ENCODE measurements around the gene GPAM.

GPAM gene

DNA sequence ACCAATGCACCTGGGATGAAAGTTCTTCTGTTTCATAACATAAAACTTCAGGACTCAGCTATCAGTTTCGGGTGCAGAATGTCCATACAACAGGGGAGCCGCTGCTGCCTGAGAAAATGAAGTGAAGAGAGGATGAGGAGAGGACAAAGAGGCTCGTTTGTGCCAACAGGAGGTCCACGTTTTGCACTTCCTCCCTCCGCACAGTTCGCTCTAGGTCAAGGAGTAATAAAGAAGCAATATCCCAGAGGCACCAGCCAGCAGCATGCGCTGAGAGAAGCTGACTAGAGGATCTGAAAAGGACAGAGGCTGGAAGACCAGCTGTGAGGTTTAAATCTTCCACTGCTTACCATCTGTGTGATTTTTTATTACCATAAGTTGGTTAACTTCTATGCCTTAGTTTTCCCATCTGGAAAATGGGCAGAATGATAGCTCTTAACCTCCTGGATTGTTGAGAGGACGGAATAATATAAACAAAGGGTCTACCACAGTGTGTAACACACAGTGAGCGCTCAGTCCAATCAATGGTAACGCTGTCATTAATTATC is 709 bp downstream of the GPAM start:
- no peak for DNase-seq

DNA sequence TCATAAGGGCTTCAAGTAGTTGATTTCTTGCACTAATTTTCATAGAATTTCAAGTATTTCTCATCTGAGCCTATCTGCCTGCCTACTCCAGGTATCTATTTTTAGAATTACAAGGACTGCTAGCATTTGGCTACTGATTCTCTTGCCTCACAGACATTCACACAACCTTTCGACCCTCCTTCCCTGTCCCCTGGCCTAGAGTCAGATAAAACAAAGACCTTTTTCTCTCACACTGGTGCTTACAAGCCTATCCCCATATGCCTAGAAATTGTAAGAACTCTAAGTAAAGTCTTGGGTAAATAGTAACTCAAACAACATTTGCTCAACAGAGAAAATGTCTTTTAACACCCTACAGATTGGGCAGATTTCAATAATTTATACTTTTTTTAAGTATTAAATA is 6.3 kb downstream of the GPAM start:
- no peak for DNase-seq

DNA sequence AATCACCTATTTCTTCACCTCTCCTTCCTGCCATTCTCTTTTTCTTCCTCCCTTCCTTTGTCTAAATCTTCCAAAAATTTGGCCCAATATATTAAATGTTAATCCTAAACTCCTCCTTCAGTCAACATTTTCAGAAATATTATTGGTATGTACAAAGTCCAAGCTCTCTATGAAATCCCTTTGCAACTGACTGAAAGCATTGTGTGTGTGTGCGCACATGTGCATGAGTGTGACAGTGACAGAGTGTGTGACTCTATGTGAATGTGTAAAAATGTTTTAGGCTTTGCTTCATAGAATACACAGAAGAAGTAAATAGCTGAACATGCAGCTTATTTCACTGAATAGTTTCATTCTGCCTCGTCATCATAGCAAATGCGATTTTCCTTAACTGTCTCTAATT is 7.0 kb downstream of the GPAM start:
- DNase-seq = no peak

DNA sequence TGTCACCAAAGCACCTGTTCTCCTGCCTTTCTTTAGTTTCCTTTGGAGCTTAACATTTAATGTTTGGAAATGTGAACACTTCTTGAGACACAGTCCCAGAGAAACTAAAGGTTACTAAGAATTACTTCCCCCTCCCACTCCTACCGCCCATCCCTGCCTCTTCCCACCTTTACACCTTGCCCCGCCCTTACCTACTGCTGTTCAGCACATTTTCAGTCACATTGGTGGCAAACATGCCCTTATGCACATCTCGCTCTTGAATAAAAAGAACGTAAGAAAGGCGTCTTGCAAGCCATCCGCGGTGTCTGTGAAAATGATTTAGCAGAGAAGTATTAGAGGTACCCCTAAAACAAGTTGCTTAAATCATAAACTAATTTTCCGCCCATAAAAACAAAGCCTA is 8.2 kb downstream of the GPAM start:
- DNase-seq = no peak

DNA sequence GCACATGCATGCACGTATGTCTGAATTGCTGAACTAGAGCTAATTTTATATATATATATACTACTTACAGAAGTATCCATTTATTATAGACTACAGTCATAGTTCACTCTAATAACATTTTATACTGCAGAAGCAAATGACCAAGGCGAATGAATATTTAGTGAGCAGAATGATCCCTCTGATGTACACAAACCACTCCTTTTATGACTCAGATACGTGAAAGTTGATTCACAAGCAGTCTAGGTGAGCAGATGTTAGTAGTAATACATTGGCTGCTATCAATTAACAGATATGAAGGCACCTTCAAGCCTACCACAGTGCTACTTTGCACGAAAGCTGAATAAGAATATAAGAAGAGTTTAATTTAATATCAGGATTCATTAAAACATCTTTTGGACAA is 10.4 kb downstream of the GPAM start:
- no peak for DNase-seq

DNA sequence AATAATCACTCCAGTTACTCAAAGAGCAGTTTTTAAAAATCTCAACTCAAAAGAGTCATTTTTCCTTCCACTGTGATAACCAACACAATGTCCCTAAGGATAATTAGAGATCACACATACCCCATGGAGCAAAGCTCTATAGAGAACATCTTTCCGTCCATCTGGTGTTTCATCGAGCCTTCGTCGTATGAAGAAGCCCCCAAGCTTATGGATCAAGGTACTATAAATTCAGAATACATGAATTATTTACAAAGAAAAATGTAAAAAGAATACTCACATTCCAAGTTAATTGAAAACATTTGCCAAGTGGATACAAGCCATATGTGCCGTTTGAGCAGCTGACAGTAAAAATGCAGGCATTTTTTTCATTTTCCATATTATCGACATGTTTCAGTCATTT is 14.8 kb downstream of the GPAM start:
- no peak for DNase-seq

DNA sequence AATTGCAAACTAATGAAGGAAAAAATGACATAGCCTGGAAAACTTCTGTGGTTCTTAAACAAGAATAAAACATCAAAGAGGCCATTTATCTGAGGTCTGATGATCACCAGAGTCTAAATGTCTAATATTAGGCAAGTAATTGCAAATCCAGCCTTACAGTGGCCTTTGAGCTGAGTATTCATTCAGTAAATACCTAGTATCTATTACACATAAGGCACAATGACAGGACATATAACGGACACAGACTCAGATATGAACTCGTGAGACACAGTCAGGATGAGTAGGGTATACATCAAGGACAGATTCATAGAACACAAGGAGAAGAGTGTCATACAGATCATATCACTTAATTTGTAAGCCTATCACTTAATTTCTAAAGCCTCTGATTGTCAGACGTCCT is 16.8 kb downstream of the GPAM start:
- no peak for DNase-seq

DNA sequence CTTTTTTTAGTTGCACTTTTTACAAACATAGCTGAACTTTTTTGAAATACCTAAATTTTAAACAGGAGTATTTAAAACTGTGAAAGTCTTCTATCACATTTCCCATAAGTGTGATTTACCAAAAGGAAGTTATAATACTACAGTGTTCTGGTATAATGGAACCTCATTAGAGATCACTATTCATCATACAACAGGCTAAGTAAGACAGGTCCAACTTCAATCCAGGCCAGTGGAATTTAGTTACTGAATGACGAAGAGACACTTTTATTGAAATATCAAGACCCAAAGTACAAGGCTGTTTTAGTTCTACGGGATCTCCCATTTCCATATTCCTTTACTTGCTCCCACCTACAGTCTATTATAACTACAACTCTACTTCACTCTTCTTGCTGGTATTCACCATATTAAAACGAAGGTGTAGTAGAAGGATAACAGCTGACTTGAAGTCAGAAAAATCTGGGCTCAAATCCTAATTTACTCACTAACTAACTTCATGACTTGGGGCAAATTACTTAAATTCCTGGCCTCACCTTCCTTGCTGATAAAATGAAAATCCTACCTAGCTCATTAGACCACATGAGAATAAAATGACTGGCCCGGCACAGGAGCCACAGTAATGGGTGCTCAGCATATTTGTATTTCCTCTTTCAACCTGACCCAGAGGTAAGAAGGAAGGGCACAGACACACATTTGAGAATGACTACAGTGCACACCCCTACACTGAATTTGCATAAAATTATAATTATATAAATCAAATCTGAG is 21.6 kb downstream of the GPAM start:
- DNase-seq = no peak

DNA sequence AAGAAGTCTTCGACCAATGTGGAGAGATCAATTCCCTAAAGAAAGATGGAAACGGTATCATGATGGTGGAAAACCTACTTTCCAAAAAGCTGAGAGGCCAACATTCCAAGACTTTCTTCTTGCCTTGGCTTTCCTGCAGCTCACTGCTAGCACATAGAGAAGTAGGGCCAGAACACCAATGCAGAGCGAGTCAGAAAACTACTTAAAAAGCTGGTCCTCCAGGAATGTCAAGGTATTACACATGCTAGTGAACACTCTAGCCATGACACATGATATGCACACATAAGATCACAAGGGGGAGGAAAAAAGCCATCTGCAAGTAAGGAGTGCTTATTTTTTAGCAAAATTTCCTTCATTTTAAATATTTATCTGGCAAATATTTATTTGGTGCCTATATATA is 22.7 kb downstream of the GPAM start:
- no peak for DNase-seq

DNA sequence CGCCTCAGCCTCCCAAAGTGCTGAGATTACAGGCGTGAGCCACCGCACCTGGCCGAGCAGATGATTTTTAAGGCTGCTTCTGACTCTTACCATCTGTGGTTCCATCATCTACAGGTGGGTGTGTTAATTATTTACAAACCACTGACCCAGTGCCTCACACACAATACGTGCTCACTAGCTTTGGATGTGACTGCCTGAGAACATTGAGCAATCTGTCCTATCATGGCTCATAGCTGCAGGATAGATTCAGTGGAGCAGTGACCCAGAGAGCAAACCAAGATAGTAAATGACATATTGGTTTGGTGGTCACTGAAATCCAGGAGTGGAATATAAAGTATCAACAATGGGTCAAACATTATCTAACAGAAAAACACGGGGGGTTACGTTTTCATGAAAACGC is 24.1 kb downstream of the GPAM start:
- DNase-seq = no peak

DNA sequence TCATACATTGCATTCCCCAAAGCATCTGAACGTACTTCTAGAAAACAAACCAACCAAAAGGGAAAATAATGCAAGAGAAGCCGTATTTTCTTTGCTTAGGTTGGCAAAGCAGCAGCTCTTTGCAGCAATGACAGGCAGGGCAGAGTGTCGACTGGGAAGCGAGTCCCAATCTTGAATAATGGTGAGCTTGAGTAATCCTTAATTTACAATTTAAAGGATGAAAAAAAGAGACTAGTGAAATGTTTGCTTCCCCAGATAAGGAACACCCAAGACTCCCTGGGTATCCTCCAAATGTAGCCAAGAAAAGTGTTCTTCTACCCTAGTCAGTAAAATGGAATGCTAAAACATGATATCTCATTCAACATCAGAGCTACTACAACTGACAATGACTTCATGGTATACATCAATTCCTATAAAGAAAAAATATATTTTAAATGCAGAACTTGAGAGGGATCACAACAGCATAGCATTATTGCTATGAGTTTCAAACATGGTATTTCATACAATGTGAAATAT is 32.0 kb downstream of the GPAM start:
- DNase-seq = no peak

DNA sequence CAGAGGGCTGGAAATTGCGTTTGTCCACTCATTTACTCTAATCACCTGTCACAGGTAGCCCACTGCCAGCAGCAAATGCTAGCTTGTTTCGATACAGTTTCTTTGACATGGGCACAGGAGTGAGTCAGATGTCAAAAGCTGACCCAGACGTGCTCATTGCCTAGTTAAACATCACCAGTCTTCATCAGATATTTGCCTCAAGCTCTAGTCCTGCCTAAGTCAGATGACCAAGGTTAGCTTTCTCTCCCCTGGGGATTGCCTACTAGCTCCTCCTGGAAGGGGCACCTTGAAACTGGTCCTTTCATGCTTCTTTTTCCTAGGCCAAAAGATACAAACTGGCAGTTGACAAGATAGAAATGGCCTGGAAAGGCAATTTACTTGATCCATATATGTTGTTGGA is 35.2 kb downstream of the GPAM start:
- DNase-seq = no peak

DNA sequence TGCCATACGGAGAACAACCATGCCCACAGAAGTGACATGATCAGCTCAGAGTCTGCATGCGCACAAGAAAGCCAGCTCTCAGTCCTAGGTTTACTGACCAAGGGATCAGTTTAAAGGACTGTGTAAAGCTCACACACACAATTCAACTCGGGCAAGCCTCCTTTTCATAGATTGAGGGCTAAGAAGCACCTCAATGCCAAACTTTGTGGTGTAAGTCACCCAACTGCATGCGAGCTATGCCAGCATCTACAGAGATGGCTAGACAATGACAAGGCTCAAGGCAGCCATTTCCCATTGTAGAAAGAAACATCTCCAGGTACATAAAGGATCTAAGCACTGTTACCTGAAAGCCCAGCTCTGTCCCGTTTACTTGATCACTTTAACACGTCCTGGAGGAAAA is 36.8 kb downstream of the GPAM start:
- DNase-seq = no peak

DNA sequence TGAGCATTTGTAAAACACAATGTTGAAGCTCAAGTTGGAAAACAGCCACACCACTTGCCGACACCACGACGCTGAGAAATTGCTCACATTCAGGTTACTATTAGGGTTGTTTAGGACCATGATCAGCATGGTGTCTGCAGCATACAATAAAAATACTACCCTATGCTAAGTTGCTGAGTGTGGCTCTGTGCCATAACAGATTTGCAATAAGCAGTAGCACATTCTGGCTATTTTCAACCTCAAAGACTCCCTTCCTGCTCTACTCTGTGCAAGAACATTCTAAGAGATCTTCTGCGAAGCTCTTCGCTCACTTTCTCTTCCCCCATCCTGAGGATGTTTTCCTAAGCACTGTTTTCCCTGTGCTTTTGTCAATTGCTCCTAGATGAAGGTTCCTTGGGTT is 38.3 kb downstream of the GPAM start:
- DNase-seq = no peak

DNA sequence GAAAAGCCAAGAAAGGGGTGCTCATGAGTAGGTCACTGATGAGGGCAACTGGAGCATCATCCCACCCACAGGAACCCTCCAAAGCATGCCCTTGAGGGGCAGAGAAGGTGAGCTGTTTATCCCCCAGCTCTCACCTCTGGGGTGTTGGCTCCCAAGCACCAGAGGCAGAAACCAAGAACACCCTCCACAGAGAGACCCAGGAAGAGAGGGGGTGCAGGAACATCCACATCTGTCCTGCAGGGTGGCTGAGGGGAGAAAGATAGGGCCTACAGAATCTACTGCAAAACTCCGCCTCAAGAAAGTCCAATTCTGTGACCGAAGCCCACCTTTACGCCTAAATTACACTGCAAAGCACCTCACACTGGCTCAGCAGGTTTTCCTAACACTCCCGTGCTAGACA is 40.1 kb downstream of the GPAM start:
- no peak for DNase-seq

DNA sequence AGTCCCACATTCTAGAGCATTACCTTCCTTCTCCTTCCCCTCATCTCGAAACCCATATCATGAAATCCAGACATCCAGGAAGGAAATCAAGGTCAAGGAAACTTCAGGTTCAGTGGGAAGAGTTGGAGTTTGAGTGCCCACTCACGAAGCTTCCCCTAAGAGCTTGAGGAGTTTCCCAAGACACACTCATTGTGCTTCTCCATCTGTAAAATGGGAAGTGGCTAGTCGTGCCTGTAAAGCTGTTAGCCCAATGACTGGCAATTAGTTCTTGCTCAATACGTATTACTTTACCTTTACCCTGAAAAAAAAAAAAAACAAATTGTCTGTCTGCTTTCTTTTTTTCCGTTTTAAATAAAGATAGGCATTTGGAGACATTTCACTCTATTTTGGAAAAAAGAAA is 42.3 kb downstream of the GPAM start:
- DNase-seq = no peak

DNA sequence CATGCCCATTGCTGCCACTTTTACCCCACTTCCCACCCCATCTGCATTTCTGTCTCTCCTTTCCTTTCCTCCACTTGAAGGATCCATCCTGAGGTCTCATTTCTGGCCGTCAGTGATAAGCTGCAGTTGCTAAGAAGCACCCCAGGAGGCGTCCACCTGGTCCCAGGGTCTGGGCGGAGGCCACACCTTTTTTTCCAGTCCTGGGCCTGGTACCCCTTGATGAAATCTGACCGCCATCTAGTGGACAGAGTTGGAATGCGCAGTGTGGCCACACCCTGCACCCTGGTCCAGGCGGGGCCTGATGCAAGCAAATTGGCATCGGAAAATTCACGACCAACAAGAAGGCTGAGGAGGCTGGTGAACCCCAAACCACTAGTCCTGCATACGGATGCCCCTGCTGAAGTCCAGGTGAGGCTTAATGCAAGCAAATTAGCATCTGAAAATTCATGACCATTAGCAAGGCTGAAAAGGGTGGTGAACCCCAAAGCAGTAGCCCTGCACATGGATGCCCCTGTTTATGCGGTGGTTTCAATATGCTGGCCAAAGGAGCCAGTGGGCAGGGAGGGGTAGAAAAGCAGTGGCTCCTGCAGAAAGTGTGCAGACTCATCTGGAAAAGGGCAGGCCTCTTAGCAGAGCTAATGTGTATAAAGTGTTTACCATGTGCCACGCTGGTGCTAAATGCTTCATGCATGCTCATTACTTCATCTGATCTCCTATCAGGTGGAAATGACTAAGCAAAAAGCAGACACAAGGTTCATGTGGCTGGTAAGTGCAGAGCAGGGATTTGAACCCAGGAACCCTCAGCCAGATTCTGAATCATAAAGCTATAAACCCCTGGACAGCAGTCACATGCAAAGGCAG is 43.2 kb downstream of the GPAM start:
- DNase-seq = no peak

DNA sequence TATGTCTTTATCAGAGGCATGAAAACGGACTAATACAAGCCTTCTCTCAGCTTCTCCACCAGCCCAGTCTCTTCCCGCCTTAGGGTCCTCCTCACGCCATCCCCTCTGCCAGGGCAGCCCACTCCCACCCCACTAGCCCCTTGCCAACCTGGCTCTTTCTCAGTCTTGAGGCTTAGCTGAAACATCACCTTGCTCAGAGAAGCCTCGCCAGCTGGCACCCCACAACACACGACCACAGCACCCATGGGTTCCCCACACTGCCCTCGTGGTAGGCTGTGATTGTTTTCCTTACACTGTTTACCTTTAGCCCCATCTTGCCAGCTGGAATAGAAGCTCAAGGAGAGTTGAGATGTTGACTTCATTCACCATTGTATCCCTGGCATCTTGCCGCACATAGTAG is 44.4 kb downstream of the GPAM start:
- no peak for DNase-seq

DNA sequence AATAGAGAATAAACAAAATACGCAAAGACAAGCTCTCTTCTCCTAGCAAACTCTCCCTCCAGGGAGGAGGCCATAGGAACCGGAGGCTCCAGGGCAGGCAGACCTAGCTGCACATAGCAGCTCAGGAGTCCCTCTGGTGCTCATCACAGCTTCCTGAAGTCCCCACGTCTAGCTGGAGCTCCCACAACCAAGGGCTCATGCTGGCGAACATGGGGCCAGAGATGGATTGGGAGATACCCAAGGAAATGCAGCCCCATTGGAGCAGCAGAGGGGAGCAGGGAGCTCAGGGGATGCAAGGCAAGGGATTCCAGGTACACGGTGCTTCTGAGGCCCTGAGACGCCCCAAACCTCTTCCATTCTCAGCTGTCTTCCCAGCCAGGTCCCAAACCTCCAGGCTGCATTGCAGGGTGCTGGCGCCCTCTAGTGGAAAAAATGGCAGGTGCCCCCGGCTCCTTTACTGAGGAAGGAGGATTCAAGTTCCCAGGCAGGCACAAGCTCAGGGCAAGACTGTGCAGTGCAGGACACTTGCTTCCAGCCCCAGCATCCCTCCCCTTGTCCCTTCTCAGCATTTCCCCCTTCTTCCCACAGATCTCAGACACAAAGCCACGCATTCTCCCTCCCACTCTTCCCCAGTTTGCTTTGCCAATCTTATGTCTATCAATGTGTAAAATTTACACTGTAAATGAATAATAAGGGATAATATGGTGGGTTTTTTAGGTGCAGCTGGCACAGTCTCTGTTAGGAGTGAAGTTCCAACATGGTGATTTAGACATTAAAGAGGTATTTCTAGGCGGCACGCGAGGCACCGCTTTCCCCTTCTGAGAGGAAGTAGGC is 46.2 kb downstream of the GPAM start:
- DNase-seq = no peak

DNA sequence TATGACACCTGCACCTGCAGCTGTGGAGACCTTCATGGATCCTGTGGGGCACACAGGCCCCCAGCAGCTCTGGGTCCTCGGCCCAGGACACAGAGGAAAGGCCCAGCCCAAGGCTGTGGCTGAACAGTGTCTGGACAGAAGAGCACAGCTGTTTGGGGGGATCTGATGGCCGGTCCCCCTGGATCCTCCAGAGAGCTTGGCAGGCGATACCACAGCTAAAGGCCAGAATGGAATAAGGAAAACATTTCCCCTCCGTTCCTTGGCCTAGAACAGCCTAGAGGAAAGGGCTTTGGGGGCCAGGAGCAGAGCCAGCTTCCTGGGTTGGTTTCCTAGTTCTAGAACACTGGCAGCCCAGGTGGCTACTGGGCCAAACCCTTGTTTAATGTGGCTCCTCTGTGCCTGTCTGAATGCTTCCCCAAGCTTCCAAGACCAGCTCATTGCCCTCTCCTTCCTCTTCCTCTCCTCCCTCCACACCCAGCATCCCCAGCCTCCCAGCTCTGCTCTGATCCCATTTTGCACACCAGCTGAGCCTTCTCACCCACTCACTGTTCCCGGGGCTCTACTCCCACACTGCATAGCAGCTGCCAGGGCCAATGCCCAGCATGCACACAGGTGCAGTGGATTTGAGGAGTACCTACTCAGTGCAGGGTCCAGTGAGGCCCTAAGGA is 46.9 kb downstream of the GPAM start:
- no peak for DNase-seq

DNA sequence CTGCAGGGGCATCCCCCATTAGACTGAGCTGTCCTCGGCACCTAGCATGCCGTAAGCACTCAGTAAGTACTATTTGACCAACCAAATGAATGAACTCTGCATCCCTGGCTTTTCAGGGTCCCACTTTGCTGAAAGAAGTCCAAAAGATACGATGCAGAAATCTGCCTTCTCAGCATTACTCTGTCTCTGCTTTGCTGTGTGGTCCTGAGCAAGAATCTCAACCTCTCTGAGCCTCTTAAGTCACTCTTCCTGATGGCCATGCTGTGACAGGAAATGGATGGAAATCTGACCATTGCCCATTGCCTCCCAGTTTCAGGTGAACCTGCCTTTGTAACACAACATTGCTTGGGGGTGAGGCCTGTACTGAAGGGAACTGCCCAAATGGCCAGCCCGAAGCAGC is 48.0 kb downstream of the GPAM start:
- DNase-seq = no peak

DNA sequence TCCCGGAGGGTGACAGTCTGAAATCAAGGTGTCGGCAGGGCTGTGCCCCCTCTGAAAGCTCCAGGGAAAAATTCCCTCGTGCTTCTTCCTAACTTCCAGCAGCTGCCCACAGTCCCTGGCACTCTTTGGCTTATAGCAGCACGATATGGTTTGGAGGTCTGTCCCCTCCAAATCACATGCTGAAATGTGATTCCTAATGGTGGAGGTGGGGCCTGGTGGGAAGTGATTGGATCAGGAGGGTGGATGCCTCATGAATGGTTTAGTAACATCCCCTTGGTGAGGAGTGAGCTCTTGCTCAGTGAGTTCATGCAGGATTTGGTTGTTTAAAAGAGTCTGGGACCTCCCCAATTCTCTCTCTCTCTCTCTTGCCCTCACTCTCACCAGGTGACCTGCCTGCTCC is 51.1 kb downstream of the GPAM start:
- DNase-seq = no peak

DNA sequence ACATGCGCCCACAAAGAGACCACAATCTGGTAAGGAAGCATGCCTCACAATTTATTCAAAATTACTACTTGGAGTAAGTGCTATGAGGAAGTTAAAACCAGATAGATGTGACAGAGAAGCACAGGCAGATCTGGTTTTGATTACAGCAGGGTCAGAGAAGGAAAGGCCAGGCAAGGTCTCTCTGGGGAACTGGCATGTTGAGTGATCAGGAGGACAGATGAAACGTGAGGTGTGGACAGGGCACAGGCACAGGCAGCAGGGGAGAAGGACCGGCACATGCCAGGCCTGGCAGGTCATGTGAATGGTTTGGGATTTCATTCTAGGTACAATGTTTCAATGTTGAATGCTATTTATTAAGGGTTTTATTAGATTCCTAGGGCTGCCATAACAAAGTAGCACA is 51.6 kb downstream of the GPAM start:
- no peak for DNase-seq

Data from GF-D8 (cell line).